Right atrium auricular region (tissue), 2 donors: Measurements from ENCODE around the gene ZNF550. TPM values are rescaled to one million over a fixed set of nuclear protein-coding genes. Genes with fewer than 3 reads are reported as not detected.
"Not testable (repeated sequence)": the region's sequence is repeated elsewhere in the genome, so short reads cannot be mapped to it uniquely, and the experiment has no call there.

Experiments
- DNase-seq: peaks from one replicate; pipeline ENCODE4 v3.0.0-alpha.2; 2019; ENCODE audit warnings: low spot score
- H3K27ac ChIP-seq, 2 donors: fragments of 200-600 bp; sonication (generic); 1 replicate in 1 of 2; 2 replicates in 1 of 2; pipeline ENCODE4 v1.5.1; 2016 to 2019
- H3K27me3 ChIP-seq, 2 donors: fragments of 200-600 bp; sonication (generic); one replicate each; pipeline versions ENCODE4 v1.5.1 to v1.6.0; 2017 to 2019
- H3K36me3 ChIP-seq: fragments of 200-600 bp; sonication (generic); one replicate; pipeline ENCODE4 v1.5.1; 2016
- H3K4me1 ChIP-seq, 2 donors: fragments of 200-600 bp; sonication (generic); one replicate each; pipeline versions ENCODE4 v1.5.1 to v1.6.0; 2017 to 2019
- H3K4me3 ChIP-seq, 2 donors: fragments of 200-600 bp; sonication (generic); 1 replicate in 1 of 2; 2 replicates in 1 of 2; pipeline ENCODE4 v1.5.1; 2017 to 2019; ENCODE audit warnings: mild to moderate bottlenecking in 1 of 2, moderate library complexity in 1 of 2
- H3K9me3 ChIP-seq, 2 donors: fragments of 200-600 bp; sonication (generic); one replicate each; pipeline ENCODE4 v1.5.1; 2019
- total RNA-seq, 2 donors: library from RNA; depleted of rRNA; stranded (reverse); fragments of >200 nt; gene quantifications; one replicate each; pipeline ENCODE4 v1.1.0, GENCODE V29; 2016

Gene ZNF550
- total RNA-seq, 2 donors from 2014 or later, result 4.6 to 5.2 TPM

GRCh38 chr19:57488299-57488644 is 71.4 kb downstream of the ZNF550 start:
- peak overlapping the region in 1 of 2 donors; percentile 22 for H3K4me3 ChIP-seq
- not testable (repeated sequence) for H3K4me1 ChIP-seq, H3K27me3 ChIP-seq, H3K27ac ChIP-seq, DNase-seq, H3K9me3 ChIP-seq
- peaks cover 17% of the 10 kb centered on the region for H3K36me3 ChIP-seq

GRCh38 chr19:57487477-57488298 is 72.0 kb downstream of the ZNF550 start, which contains the start of gene ZNF419:
Gene ZNF419 (plus strand): TSS chr19:57487750. CDS start chr19:57487951, 201 bp downstream.
- not testable (repeated sequence) for H3K4me1 ChIP-seq, H3K9me3 ChIP-seq, H3K27me3 ChIP-seq
- peaks cover 11% of the 10 kb centered on the region for H3K36me3 ChIP-seq
- peak within 1 kb of the TSS; percentile 84 to 88 for H3K27ac ChIP-seq
- H3K4me3 ChIP-seq, result peak within 1 kb of the TSS; percentile 100
- DNase-seq, result peak; percentile 94

Other genes with a start within 250 kb of the ZNF550 start
- gene ZNF543, start 239.4 kb downstream of the ZNF550 start, total RNA-seq, result 1 to 10 TPM; 6.0 to 7.8 TPM
- gene ZNF304, start 208.6 kb downstream of the ZNF550 start, total RNA-seq, result 1 to 10 TPM; 6.6 to 8.2 TPM
- gene TRAPPC2B, start 196.3 kb downstream of the ZNF550 start, total RNA-seq, result 10 to 100 TPM; 16.2 to 23.1 TPM
- 1 to 10 TPM; 2.4 to 3.5 TPM for gene ZNF547, start 196.3 kb downstream of the ZNF550 start, total RNA-seq
- gene ZNF548, start 170.0 kb downstream of the ZNF550 start, total RNA-seq, result 10 to 100 TPM; 11.1 to 18.3 TPM
- gene ZNF17, start 148.7 kb downstream of the ZNF550 start, total RNA-seq, result 1 to 10 TPM; 5.6 to 8.4 TPM
- gene ZNF749, start 124.5 kb downstream of the ZNF550 start, total RNA-seq, result 1 to 10 TPM; 1.1 to 3.5 TPM
- gene VN1R1, start 102.7 kb downstream of the ZNF550 start, total RNA-seq, result 1 to 10 TPM; 2.0 to 2.9 TPM
- gene ZNF772, start 82.3 kb downstream of the ZNF550 start, total RNA-seq, result 10 to 100 TPM; 14.9 to 17.3 TPM
- 1 to 10 TPM; 4.9 to 7.2 TPM for gene ZNF419, start 72.1 kb downstream of the ZNF550 start, total RNA-seq
- 1 to 10 TPM; 2.1 to 8.5 TPM for gene ZNF773, start 59.9 kb downstream of the ZNF550 start, total RNA-seq
- gene ZNF549, start 32.5 kb downstream of the ZNF550 start, total RNA-seq, result 1 to 10 TPM; 2.2 to 4.1 TPM
- 1 to 10 TPM; 3.2 to 4.4 TPM for gene ZNF416, start 19.0 kb upstream of the ZNF550 start, total RNA-seq
- 1 to 10 TPM; 3.3 to 4.9 TPM for gene ZIK1, start 24.3 kb upstream of the ZNF550 start, total RNA-seq
- gene ZNF530, start 40.0 kb upstream of the ZNF550 start, total RNA-seq, result 10 to 100 TPM in 1 of 2 donors, 1 to 10 TPM in 1; 5.7 to 10.8 TPM
- 10 to 100 TPM; 11.5 to 14.1 TPM for gene ZNF134, start 54.4 kb upstream of the ZNF550 start, total RNA-seq
- gene ZNF211, start 73.3 kb upstream of the ZNF550 start, total RNA-seq, result 1 to 10 TPM; 8.8 to 9.7 TPM
- gene ZSCAN4, start 109.1 kb upstream of the ZNF550 start, total RNA-seq, result under 1 TPM in 1 of 2 donors, not detected in 1; 0.24 TPM
- gene ZNF551, start 122.1 kb upstream of the ZNF550 start, total RNA-seq, result 1 to 10 TPM; 3.0 to 5.1 TPM
- gene ZNF154, start 149.3 kb upstream of the ZNF550 start, total RNA-seq, result 1 to 10 TPM; 2.8 to 3.3 TPM
- gene ZNF671, start 167.8 kb upstream of the ZNF550 start, total RNA-seq, result 1 to 10 TPM; 5.6 to 8.3 TPM
- gene ZNF776, start 187.0 kb upstream of the ZNF550 start, total RNA-seq, result 1 to 10 TPM; 6.0 to 8.9 TPM
- 10 to 100 TPM in 1 of 2 donors, 1 to 10 TPM in 1; 5.7 to 11.9 TPM for gene ZNF586, start 209.8 kb upstream of the ZNF550 start, total RNA-seq